IMR-90 (cell line): Measurements from ENCODE around the gene SLC16A1. TPM values are rescaled to one million over a fixed set of nuclear protein-coding genes. Genes with fewer than 3 reads are reported as not detected.

Experiments used
- ATAC-seq: fragments of 200-7000 bp; cut with Tn5 transposase; 2 replicates; pipeline ENCODE4 v1.9.1; 2020; ENCODE audit warnings: low read depth, mild to moderate bottlenecking, moderate library complexity
- BruUV-seq: library from RNA; stranded (reverse); fragments of 400-500 nt; replicated peaks from 2 replicates; lab custom pipeline; 2021; lab: Mats Ljungman, UMichigan
- CTCF ChIA-PET: fragments of 300-600 bp; formaldehyde crosslinking; extraction: SDS; loops from one replicate; lab custom pipeline; 2021; ENCODE audit warnings: antibody characterized with exemption; lab: Yijun Ruan, JAX
- POLR2A ChIA-PET: fragments of 300-600 bp; sonication (Branson Sonifier 250); formaldehyde crosslinking; loops from one replicate; lab custom pipeline; 2022; ENCODE audit warnings: antibody characterized with exemption; ENCODE audit not compliant: unreplicated experiment; lab: Charles Lee
- DNase-seq: peaks from one replicate; pipeline ENCODE4 v3.0.0; 2013
- H2AFZ ChIP-seq: replicated peaks from 2 replicates; pipeline ENCODE3; 2013; ENCODE audit warnings: low read length, mild to moderate bottlenecking; ENCODE audit not compliant: poor library complexity
- H2AK5ac ChIP-seq: 2 replicates; pipeline ENCODE4 v1.6.1; 2013; ENCODE audit warnings: low read depth, low read length, inconsistent platforms
- H2AK9ac ChIP-seq: replicated peaks from 2 replicates; pipeline ENCODE3; 2013; ENCODE audit warnings: mild to moderate bottlenecking, low read depth, low read length, moderate library complexity; ENCODE audit not compliant: poor library complexity
- H2BK120ac ChIP-seq: 2 replicates; pipeline ENCODE4 v1.6.1; 2013; ENCODE audit warnings: low read depth, low read length, inconsistent platforms
- H2BK15ac ChIP-seq: 3 replicates; pipeline ENCODE4 v1.6.1; 2013; ENCODE audit warnings: low read depth, low read length, inconsistent platforms
- H2BK20ac ChIP-seq: 2 replicates; pipeline ENCODE4 v1.6.1; 2013; ENCODE audit warnings: low read depth, mild to moderate bottlenecking, inconsistent platforms, low read length, moderate library complexity
- H2BK5ac ChIP-seq: 2 replicates; pipeline ENCODE4 v1.6.1; 2013; ENCODE audit warnings: mild to moderate bottlenecking, low read depth, low read length, inconsistent platforms; ENCODE audit not compliant: poor library complexity, severe bottlenecking
- H3K14ac ChIP-seq: replicated peaks from 2 replicates; pipeline ENCODE4 v1.6.1; 2013; ENCODE audit warnings: low read depth, low read length, inconsistent platforms
- H3K18ac ChIP-seq: 2 replicates; pipeline ENCODE4 v1.6.1; 2013; ENCODE audit warnings: low read depth, low read length, control low read depth
- H3K23ac ChIP-seq: 2 replicates; pipeline ENCODE4 v1.6.1; 2013; ENCODE audit warnings: low read depth, low read length, inconsistent platforms
- H3K27ac ChIP-seq: 2 replicates; pipeline ENCODE4 v1.5.1; 2013; ENCODE audit warnings: mild to moderate bottlenecking, control low read depth, low read length; ENCODE audit not compliant: insufficient read depth
- H3K27me3 ChIP-seq: 2 replicates; pipeline ENCODE4 v1.6.1; 2013; ENCODE audit warnings: low read length; ENCODE audit not compliant: control insufficient read depth, insufficient read depth
- H3K36me3 ChIP-seq: 2 replicates; pipeline ENCODE4 v1.6.1; 2013; ENCODE audit warnings: low read length, mixed read lengths; ENCODE audit not compliant: control insufficient read depth, insufficient read depth
- H3K4ac ChIP-seq: 2 replicates; pipeline ENCODE4 v1.6.1; 2013; ENCODE audit warnings: low read depth, low read length, inconsistent platforms
- H3K4me1 ChIP-seq: 2 replicates; pipeline ENCODE4 v1.6.1; 2013; ENCODE audit warnings: low read length, mixed read lengths; ENCODE audit not compliant: control insufficient read depth, insufficient read depth
- H3K4me2 ChIP-seq: 2 replicates; pipeline ENCODE4 v1.6.1; 2013; ENCODE audit warnings: low read depth, mild to moderate bottlenecking, control low read depth, low read length, moderate library complexity
- H3K4me3 ChIP-seq: 2 replicates; pipeline ENCODE4 v1.5.1; 2013; ENCODE audit warnings: low read depth, mild to moderate bottlenecking, control low read depth, low read length, moderate library complexity; ENCODE audit not compliant: insufficient read depth
- H3K56ac ChIP-seq: 2 replicates; pipeline ENCODE4 v1.6.1; 2013; ENCODE audit warnings: low read length, inconsistent platforms; ENCODE audit not compliant: insufficient read depth; ENCODE audit errors: extremely low read depth
- H3K79me1 ChIP-seq, 2 experiments: 2 replicates each; pipeline ENCODE4 v1.6.1; 2013; ENCODE audit warnings: low read length in 2 of 2, inconsistent platforms in 1 of 2, low read depth in 1 of 2
- H3K9ac ChIP-seq: 2 replicates; pipeline ENCODE4 v1.6.1; 2013; ENCODE audit warnings: low read depth, low read length, control low read depth
- H3K9me1 ChIP-seq: 2 replicates; pipeline ENCODE4 v1.6.1; 2013; ENCODE audit warnings: low read length, inconsistent platforms; ENCODE audit not compliant: insufficient read depth
- H3K9me3 ChIP-seq: 2 replicates; pipeline ENCODE4 v1.6.1; 2013; ENCODE audit warnings: low read length; ENCODE audit not compliant: control insufficient read depth, insufficient read depth
- H4K20me1 ChIP-seq: 2 replicates; pipeline ENCODE4 v1.6.1; 2013; ENCODE audit warnings: low read length, inconsistent platforms; ENCODE audit not compliant: insufficient read depth
- H4K5ac ChIP-seq: 2 replicates; pipeline ENCODE4 v1.6.1; 2013; ENCODE audit warnings: mild to moderate bottlenecking, low read depth, low read length, control low read depth
- H4K8ac ChIP-seq, 2 experiments: 2 replicates each; pipeline ENCODE4 v1.6.1; 2013; ENCODE audit warnings: low read depth in 2 of 2, low read length in 2 of 2, control low read depth in 1 of 2, inconsistent platforms in 1 of 2
- H4K91ac ChIP-seq: 2 replicates; pipeline ENCODE4 v1.6.1; 2013; ENCODE audit warnings: low read depth, low read length, inconsistent platforms; ENCODE audit not compliant: insufficient read depth
- BHLHE40 ChIP-seq: fragments of 150-350 bp; IDR thresholded peaks from 2 replicates; pipeline ENCODE4 v1.6.1; 2016; ENCODE audit warnings: mild to moderate bottlenecking, low read depth, low read length
- CEBPB ChIP-seq: IDR thresholded peaks from 2 replicates; pipeline ENCODE4 v1.6.1; 2012; ENCODE audit warnings: low read depth, low read length, improper control_type of control experiment
- FOS ChIP-seq: fragments of 150-350 bp; IDR thresholded peaks from 2 replicates; pipeline ENCODE4 v1.6.1; 2016; ENCODE audit warnings: low read depth, low read length
- MAFK ChIP-seq: IDR thresholded peaks from 2 replicates; pipeline ENCODE4 v1.6.1; 2012; ENCODE audit warnings: low read depth, low read length, improper control_type of control experiment
- MAZ ChIP-seq: IDR thresholded peaks from 2 replicates; pipeline ENCODE4 v1.6.1; 2012; ENCODE audit warnings: low read depth, mild to moderate bottlenecking, low read length, improper control_type of control experiment, moderate library complexity, borderline replicate concordance
- NFE2L2 ChIP-seq: fragments of 150-350 bp; IDR thresholded peaks from 2 replicates; pipeline ENCODE4 v1.6.1; 2016; ENCODE audit warnings: low read depth, mild to moderate bottlenecking, low read length
- POLR2A ChIP-seq: IDR thresholded peaks from 2 replicates; pipeline ENCODE4 v1.6.1; 2012; ENCODE audit warnings: mild to moderate bottlenecking, low read depth, low read length
- RAD21 ChIP-seq: IDR thresholded peaks from 2 replicates; pipeline ENCODE4 v1.6.1; 2012; ENCODE audit warnings: low read length, improper control_type of control experiment
- RCOR1 ChIP-seq: IDR thresholded peaks from 2 replicates; pipeline ENCODE4 v1.6.1; 2012; ENCODE audit warnings: mild to moderate bottlenecking, low read length, improper control_type of control experiment; ENCODE audit not compliant: insufficient replicate concordance
- RFX5 ChIP-seq: IDR thresholded peaks from 2 replicates; pipeline ENCODE4 v1.8.0; 2012; ENCODE audit warnings: low read depth, mild to moderate bottlenecking, low read length, moderate library complexity
- SMC3 ChIP-seq: fragments of 150-350 bp; IDR thresholded peaks from 2 replicates; pipeline ENCODE4 v1.6.1; 2016; ENCODE audit warnings: low read depth, mild to moderate bottlenecking, antibody characterized with exemption, low read length, moderate library complexity
- WGBS, 2 experiments: methylation state at CpG; one replicate each; pipeline versions ENCODE4 v1.1.5 to v1.1.7; 2013; ENCODE audit warnings: missing lambda C conversion rate in 2 of 2; ENCODE audit not compliant: insufficient read length in 1 of 2; ENCODE audit errors: extremely low coverage in 2 of 2; 5-methylcytosine and 5-hydroxymethylcytosine counted together
- dilution Hi-C: fragments of 300-500 bp; cut with HindIII; formaldehyde crosslinking; loops from one replicate; pipeline ENCODE4 v1.14.3; 2018; ENCODE audit warnings: low sequenced_read_pairs; ENCODE audit not compliant: unreplicated experiment
- in situ Hi-C: fragments of 300-500 bp; cut with MboI; formaldehyde crosslinking; loops from 3 replicates; pipeline ENCODE4 v1.14.3; 2019; ENCODE audit warnings: low sequenced_read_pairs, inconsistent platforms, mixed read lengths
- intact Hi-C: fragments of 100-400 bp; cut with micrococcal nuclease; formaldehyde crosslinking; loops from 2 replicates; pipeline ENCODE4 v1.10.0; 2022
- polyA plus RNA-seq, 3 experiments: library from polyadenylated mRNA; depleted of rRNA; stranded (reverse); fragments of >200 nt; gene quantifications; 2 replicates each; pipeline ENCODE4 v1.2.3, GENCODE V29; 2012; ENCODE audit warnings: low replicate concordance in 1 of 3
- total RNA-seq: library from RNA; depleted of rRNA; stranded (reverse); fragments of >200 nt; gene quantifications from 2 replicates; pipeline ENCODE4 v1.2.3, GENCODE V29; 2012
- TF ChIP-seq, protein P1 (sequence below): fragments of 150-350 bp; IDR thresholded peaks from 2 replicates; pipeline ENCODE4 v1.6.1; 2016; ENCODE audit warnings: low read depth, mild to moderate bottlenecking, low read length, moderate library complexity, borderline replicate concordance
- TF ChIP-seq, protein P2 (sequence below): fragments of 150-350 bp; IDR thresholded peaks from 2 replicates; pipeline ENCODE4 v1.6.1; 2017; ENCODE audit warnings: mild to moderate bottlenecking, antibody characterized with exemption, low read length, low read depth
- TF ChIP-seq, protein P3 (sequence below): conservative IDR thresholded peaks from 2 replicates; pipeline ENCODE4 v1.5.1; 2012; ENCODE audit warnings: mild to moderate bottlenecking, low read depth, low read length, improper control_type of control experiment

Gene SLC16A1
- total and polyA plus RNA-seq, 2 of the 4 experiments (the other 2 are of a cell fraction) = 32.9 to 156 TPM

DNA sequence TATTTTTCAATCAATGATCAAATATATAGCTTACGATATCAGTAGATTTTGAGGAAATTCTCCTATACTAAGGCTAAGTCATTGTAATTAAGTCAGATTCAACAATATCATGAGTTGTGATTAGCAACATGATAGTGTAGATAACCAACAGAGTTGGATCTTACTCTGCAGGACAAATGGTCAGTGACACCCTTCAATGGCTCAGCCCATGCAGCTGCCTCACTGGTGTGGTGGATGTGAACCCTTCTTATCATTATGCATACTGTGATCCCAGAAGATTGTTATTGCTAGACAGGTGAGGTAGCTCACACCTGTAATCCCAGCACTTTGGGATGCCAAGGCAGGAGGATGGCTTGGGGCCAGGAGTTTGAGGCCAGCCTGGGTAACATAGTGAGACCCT, 5.6 kb downstream of the SLC16A1 start:
- Histone ChIP-seq H3K36me3 (no peaks in the 10 kb centered on the region), H2BK20ac (no peak overlapping the region), H3K27me3 (no peaks in the 10 kb centered on the region), H2AK5ac (no peak overlapping the region), H2BK5ac (no peak overlapping the region), H3K56ac (no peak overlapping the region), H2AFZ (no peak overlapping the region), H3K9ac (no peak overlapping the region), H3K4me2 (no peak overlapping the region), H4K8ac (no peak overlapping the region), H3K9me3 (no peaks in the 10 kb centered on the region), H3K4me1 (no peaks in the 10 kb centered on the region), H3K4me3 (no peak overlapping the region), H2BK15ac (no peak overlapping the region), H2AK9ac (no peak overlapping the region), H3K23ac (no peak overlapping the region), H3K14ac (no peak overlapping the region), H3K4ac (no peak overlapping the region), H3K27ac (no peak overlapping the region), H3K18ac (no peak overlapping the region), H4K5ac (no peak overlapping the region), H3K9me1 (peaks cover 2% of the 10 kb centered on the region; the same call in 1 of the 2 replicates), H2BK120ac (no peak overlapping the region), H4K20me1 (0 out of 2 replicates have a peak, but pooled peaks cover 5% of the 10 kb centered on the region), H4K91ac (no peak overlapping the region), H3K79me1 (peaks cover 28 to 55% of the 10 kb centered on the region in 2 experiments)
- intact Hi-C loops = loop anchor here (10.0 kb wide), 1 partner anchor 236 kb away; the partner anchor contains the start of gene PPM1J
- dilution Hi-C loops = no loop called here
- no peak for DNase-seq
- CTCF ChIA-PET = interaction anchor here (0.8 kb wide), 1 partner anchor 14 kb away, joined by 3 read pairs; no protein-coding TSS in a partner anchor
- in situ Hi-C loops = loop anchor here (10.0 kb wide), 1 partner anchor 236 kb away; the partner anchor contains the start of gene PPM1J
- TF ChIP-seq CEBPB (no peak), BHLHE40 (no peak), MAZ (no peak), FOS (no peak), NFE2L2 (no peak), SMC3 (no peak), MAFK (no peak), RCOR1 (no peak), POLR2A (no peak), RAD21 (no peak), RFX5 (no peak)
- TF ChIP-seq, protein P1, sequence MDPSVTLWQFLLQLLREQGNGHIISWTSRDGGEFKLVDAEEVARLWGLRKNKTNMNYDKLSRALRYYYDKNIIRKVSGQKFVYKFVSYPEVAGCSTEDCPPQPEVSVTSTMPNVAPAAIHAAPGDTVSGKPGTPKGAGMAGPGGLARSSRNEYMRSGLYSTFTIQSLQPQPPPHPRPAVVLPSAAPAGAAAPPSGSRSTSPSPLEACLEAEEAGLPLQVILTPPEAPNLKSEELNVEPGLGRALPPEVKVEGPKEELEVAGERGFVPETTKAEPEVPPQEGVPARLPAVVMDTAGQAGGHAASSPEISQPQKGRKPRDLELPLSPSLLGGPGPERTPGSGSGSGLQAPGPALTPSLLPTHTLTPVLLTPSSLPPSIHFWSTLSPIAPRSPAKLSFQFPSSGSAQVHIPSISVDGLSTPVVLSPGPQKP = no peak
- TF ChIP-seq, protein P2, sequence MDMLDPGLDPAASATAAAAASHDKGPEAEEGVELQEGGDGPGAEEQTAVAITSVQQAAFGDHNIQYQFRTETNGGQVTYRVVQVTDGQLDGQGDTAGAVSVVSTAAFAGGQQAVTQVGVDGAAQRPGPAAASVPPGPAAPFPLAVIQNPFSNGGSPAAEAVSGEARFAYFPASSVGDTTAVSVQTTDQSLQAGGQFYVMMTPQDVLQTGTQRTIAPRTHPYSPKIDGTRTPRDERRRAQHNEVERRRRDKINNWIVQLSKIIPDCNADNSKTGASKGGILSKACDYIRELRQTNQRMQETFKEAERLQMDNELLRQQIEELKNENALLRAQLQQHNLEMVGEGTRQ = no peak
- TF ChIP-seq, protein P3, sequence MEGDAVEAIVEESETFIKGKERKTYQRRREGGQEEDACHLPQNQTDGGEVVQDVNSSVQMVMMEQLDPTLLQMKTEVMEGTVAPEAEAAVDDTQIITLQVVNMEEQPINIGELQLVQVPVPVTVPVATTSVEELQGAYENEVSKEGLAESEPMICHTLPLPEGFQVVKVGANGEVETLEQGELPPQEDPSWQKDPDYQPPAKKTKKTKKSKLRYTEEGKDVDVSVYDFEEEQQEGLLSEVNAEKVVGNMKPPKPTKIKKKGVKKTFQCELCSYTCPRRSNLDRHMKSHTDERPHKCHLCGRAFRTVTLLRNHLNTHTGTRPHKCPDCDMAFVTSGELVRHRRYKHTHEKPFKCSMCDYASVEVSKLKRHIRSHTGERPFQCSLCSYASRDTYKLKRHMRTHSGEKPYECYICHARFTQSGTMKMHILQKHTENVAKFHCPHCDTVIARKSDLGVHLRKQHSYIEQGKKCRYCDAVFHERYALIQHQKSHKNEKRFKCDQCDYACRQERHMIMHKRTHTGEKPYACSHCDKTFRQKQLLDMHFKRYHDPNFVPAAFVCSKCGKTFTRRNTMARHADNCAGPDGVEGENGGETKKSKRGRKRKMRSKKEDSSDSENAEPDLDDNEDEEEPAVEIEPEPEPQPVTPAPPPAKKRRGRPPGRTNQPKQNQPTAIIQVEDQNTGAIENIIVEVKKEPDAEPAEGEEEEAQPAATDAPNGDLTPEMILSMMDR = no peak
- no TSS peak for BruUV-seq
- ATAC-seq = no peak
- WGBS, 2 experiments = no CpG with 5 or more reads among the region's 1 CpG
- POLR2A ChIA-PET = interaction anchor here (0.5 to 0.6 kb wide), 2 partner anchors 35 to 877 kb away, joined by 3 to 4 read pairs; no protein-coding TSS in a partner anchor
